Ectodermal cell (in vitro differentiated cells): ENCODE data around the gene SSR3.
"Not testable (repeated sequence)": the region's sequence is repeated elsewhere in the genome, so short reads cannot be mapped to it uniquely, and the experiment has no call there.

Source experiments
- H3K27ac ChIP-seq: 2 replicates; pipeline ENCODE4 v1.7.0; 2013; ENCODE audit warnings: mild to moderate bottlenecking, low read depth, low read length; ENCODE audit not compliant: insufficient read depth, poor library complexity, severe bottlenecking
- H3K27me3 ChIP-seq: 2 replicates; pipeline ENCODE4 v1.7.0; 2013; ENCODE audit warnings: mild to moderate bottlenecking, low read length; ENCODE audit not compliant: insufficient read depth, control insufficient read depth, poor library complexity, severe bottlenecking
- H3K36me3 ChIP-seq: one replicate; pipeline ENCODE4 v1.7.0; 2013; ENCODE audit warnings: low read length; ENCODE audit not compliant: control insufficient read depth, insufficient read depth
- H3K4me1 ChIP-seq: one replicate; pipeline ENCODE4 v1.7.0; 2013; ENCODE audit warnings: low read length; ENCODE audit not compliant: control insufficient read depth, insufficient read depth
- H3K4me3 ChIP-seq: 2 replicates; pipeline ENCODE4 v1.7.0; 2013; ENCODE audit warnings: low read depth, low read length, control low read depth; ENCODE audit not compliant: insufficient read depth
- H3K9me3 ChIP-seq: 2 replicates; pipeline ENCODE4 v1.7.0; 2013; ENCODE audit warnings: mild to moderate bottlenecking, low read length, moderate library complexity; ENCODE audit not compliant: control insufficient read depth
- WGBS, 2 experiments: methylation state at CpG; one replicate each; pipeline ENCODE4 v1.1.7; 2013; ENCODE audit warnings: missing lambda C conversion rate in 2 of 2; 5-methylcytosine and 5-hydroxymethylcytosine counted together

Gene SSR3

GRCh38 chr3:156576651-156577348, 21.9 kb upstream of the SSR3 start:
- WGBS, 2 experiments, result 76 to 81% methylated on average over 1 to 2 of the region's 2 CpGs

GRCh38 chr3:156576051-156576450, 21.1 kb upstream of the SSR3 start:
- 94 to 95% methylated on average over 2 of the region's 2 CpGs for WGBS, 2 experiments
- Histone ChIP-seq H3K36me3 (no peaks in the 10 kb centered on the region), H3K4me3 (no peak overlapping the region), H3K9me3 (no peaks in the 10 kb centered on the region), H3K4me1 (no peaks in the 10 kb centered on the region), H3K27ac (no peak overlapping the region), H3K27me3 (no peaks in the 10 kb centered on the region)

More at GRCh38 chr3:156576651-156577348, 21.9 kb upstream of the SSR3 start:
- H3K9me3 ChIP-seq, result no peaks in the 10 kb centered on the region
- no peaks in the 10 kb centered on the region for H3K27me3 ChIP-seq
- H3K4me3 ChIP-seq, result no peak overlapping the region
- no peaks in the 10 kb centered on the region for H3K4me1 ChIP-seq
- no peaks in the 10 kb centered on the region for H3K36me3 ChIP-seq
- H3K27ac ChIP-seq, result no peak overlapping the region

GRCh38 chr3:156575641-156576040, 20.7 kb upstream of the SSR3 start:
- no peaks in the 10 kb centered on the region for H3K36me3 ChIP-seq
- H3K4me3 ChIP-seq, result no peak overlapping the region
- no peak overlapping the region for H3K27ac ChIP-seq
- H3K4me1 ChIP-seq, result no peaks in the 10 kb centered on the region
- 91 to 94% methylated on average over 3 of the region's 3 CpGs for WGBS, 2 experiments
- H3K27me3 ChIP-seq, result no peaks in the 10 kb centered on the region
- no peaks in the 10 kb centered on the region for H3K9me3 ChIP-seq

GRCh38 chr3:156569881-156570280, 15.0 kb upstream of the SSR3 start:
- H3K27me3 ChIP-seq, H3K36me3 ChIP-seq, H3K4me1 ChIP-seq, H3K27ac ChIP-seq, H3K9me3 ChIP-seq, H3K4me3 ChIP-seq: not testable (repeated sequence)
- WGBS, 2 experiments, result 82 to 96% methylated on average over 2 to 4 of the region's 4 CpGs

- 90 to 94% methylated on average over 8 of the region's 8 CpGs for WGBS, 2 experiments
Measured at GRCh38 chr3:156569016-156569415, 14.1 kb upstream of the SSR3 start.

GRCh38 chr3:156563900-156564682, 9.2 kb upstream of the SSR3 start:
- H3K27ac ChIP-seq, result no peak overlapping the region
- no peaks in the 10 kb centered on the region for H3K4me1 ChIP-seq
- no peaks in the 10 kb centered on the region for H3K27me3 ChIP-seq
- no peaks in the 10 kb centered on the region for H3K36me3 ChIP-seq
- no peaks in the 10 kb centered on the region for H3K9me3 ChIP-seq
- no peak overlapping the region for H3K4me3 ChIP-seq
- 75% methylated on average over 1 of the region's 1 CpG; no CpG with 5 or more reads in 1 of the 2 experiments for WGBS, 2 experiments

More at GRCh38 chr3:156569016-156569415, 14.1 kb upstream of the SSR3 start:
- not testable (repeated sequence) for H3K4me3 ChIP-seq, H3K27ac ChIP-seq, H3K9me3 ChIP-seq, H3K27me3 ChIP-seq, H3K36me3 ChIP-seq, H3K4me1 ChIP-seq

GRCh38 chr3:156562486-156562885, 7.6 kb upstream of the SSR3 start:
- WGBS, 2 experiments, result 91 to 92% methylated on average over 8 of the region's 8 CpGs
- H3K4me3 ChIP-seq, H3K9me3 ChIP-seq, H3K36me3 ChIP-seq, H3K27ac ChIP-seq, H3K27me3 ChIP-seq, H3K4me1 ChIP-seq: not testable (repeated sequence)

- Histone ChIP-seq H3K4me1 (no peaks in the 10 kb centered on the region), H3K9me3 (no peaks in the 10 kb centered on the region), H3K4me3 (no peak overlapping the region), H3K27me3 (no peaks in the 10 kb centered on the region), H3K36me3 (no peaks in the 10 kb centered on the region), H3K27ac (no peak overlapping the region)
- 93 to 94% methylated on average over 2 of the region's 2 CpGs for WGBS, 2 experiments
Measured at GRCh38 chr3:156561533-156561932, 6.6 kb upstream of the SSR3 start.

GRCh38 chr3:156559321-156559720, 4.4 kb upstream of the SSR3 start:
- Histone ChIP-seq H3K9me3 (no peaks in the 10 kb centered on the region), H3K36me3 (no peaks in the 10 kb centered on the region), H3K27me3 (no peaks in the 10 kb centered on the region), H3K4me3 (no peak overlapping the region), H3K4me1 (no peaks in the 10 kb centered on the region), H3K27ac (no peak overlapping the region)
- 100% methylated on average over 1 of the region's 1 CpG; no CpG with 5 or more reads in 1 of the 2 experiments for WGBS, 2 experiments

- Histone ChIP-seq H3K27ac (no peak overlapping the region), H3K36me3 (no peaks in the 10 kb centered on the region), H3K4me3 (no peak overlapping the region), H3K4me1 (no peaks in the 10 kb centered on the region), H3K27me3 (no peaks in the 10 kb centered on the region), H3K9me3 (no peaks in the 10 kb centered on the region)
Measured at GRCh38 chr3:156558389-156558788, 3.5 kb upstream of the SSR3 start.
